ENCODE measurements around the gene ACCSL. TPM values are rescaled to one million over a fixed set of nuclear protein-coding genes. Genes with fewer than 3 reads are reported as not detected.

ACCSL gene
- not detected for total RNA-seq
- polyA plus RNA-seq, result under 1 TPM; 0.05 to 0.67 TPM
- long read RNA-seq, donor 1, result 0 reads
- long read RNA-seq, donor 2, result 0 reads
- long read RNA-seq, donor 3, result 0 reads

DNA sequence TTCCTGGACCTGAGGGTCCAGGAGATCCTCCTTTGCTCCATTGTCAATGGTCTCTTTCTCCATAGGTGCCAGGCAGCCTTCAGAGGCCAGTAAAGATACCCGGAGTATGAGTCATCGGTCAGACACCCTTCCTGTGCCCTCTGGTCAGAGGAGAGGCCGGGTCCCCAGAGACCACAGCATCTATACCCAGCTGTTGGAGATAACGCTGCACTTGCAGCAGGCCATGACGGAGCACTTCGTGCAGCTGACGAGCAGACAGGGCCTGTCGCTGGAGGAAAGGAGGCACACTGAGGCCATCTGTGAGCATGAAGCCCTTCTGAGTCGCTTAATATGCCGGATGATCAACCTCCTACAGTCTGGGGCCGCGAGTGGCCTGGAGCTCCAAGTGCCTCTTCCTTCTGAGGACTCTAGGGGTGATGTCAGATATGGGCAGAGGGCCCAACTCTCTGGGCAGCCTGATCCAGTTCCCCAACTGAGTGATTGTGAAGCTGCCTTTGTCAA lies at the start of gene ACCSL:
Gene ACCSL (plus strand): TSS at position 51 of the 501 bp plus-strand sequence. CDS start 56 bp downstream, at position 107.
- Histone ChIP-seq H3K4me3 (no peak within 1 kb of the TSS), H3K36me3 (no peaks in the 10 kb centered on the region), H3K9me3 (no peaks in the 10 kb centered on the region), H3K4me1 (ENCODE audit: insufficient read depth) (no peaks in the 10 kb centered on the region), H3K27me3 (no peaks in the 10 kb centered on the region), H3K27ac (no peak within 1 kb of the TSS)
- TF ChIP-seq CTCF (IDR thresholded peaks at IDR 0.05) (no peak), EP300 (IDR thresholded peaks at IDR 0.05) (no peak), POLR2A (IDR thresholded peaks at IDR 0.05) (no peak)
- DNase-seq, result no peak
- intact Hi-C loops (cut with DNase I), result no loop called here
- WGBS, 3 donors, result 86 to 87% (median 86%) methylated on average over 12 of the region's 12 CpGs

GRCh38 chr11:43998308-43998707 lies 49.5 kb upstream of the ACCSL start:
- TF ChIP-seq POLR2A (IDR thresholded peaks at IDR 0.05) (no peak), CTCF (IDR thresholded peaks at IDR 0.05) (no peak)

GRCh38 chr11:44000731-44001130 lies 47.0 kb upstream of the ACCSL start:
- no peak for DNase-seq
- intact Hi-C loops (cut with DNase I), result no loop called here
- no peak for TF ChIP-seq POLR2A (IDR thresholded peaks at IDR 0.05)
- TF ChIP-seq EP300 (IDR thresholded peaks at IDR 0.05), result no peak
- no peak for TF ChIP-seq CTCF (IDR thresholded peaks at IDR 0.05)
- H3K4me1 ChIP-seq (ENCODE audit: insufficient read depth), result peaks cover 3% of the 10 kb centered on the region
- no peak overlapping the region for H3K27ac ChIP-seq
- no peak overlapping the region for H3K4me3 ChIP-seq
- no peaks in the 10 kb centered on the region for H3K27me3 ChIP-seq
- WGBS, 3 donors, result 63 to 85% (median 82%) methylated on average over 2 of the region's 2 CpGs
- H3K36me3 ChIP-seq, result no peaks in the 10 kb centered on the region
- no peaks in the 10 kb centered on the region for H3K9me3 ChIP-seq

More at GRCh38 chr11:43998308-43998707, 49.5 kb upstream of the ACCSL start:
- peaks cover 3% of the 10 kb centered on the region for H3K4me1 ChIP-seq (ENCODE audit: insufficient read depth)
- WGBS, 3 donors, result 94 to 100% (median 96%) methylated on average over 1 of the region's 1 CpG
- no peaks in the 10 kb centered on the region for H3K36me3 ChIP-seq
- intact Hi-C loops (cut with DNase I), result no loop called here
- H3K27ac ChIP-seq, result no peak overlapping the region
- DNase-seq, result no peak
- H3K27me3 ChIP-seq, result no peaks in the 10 kb centered on the region
- no peaks in the 10 kb centered on the region for H3K9me3 ChIP-seq
- no peak overlapping the region for H3K4me3 ChIP-seq

GRCh38 chr11:44002191-44003093 lies 45.3 kb upstream of the ACCSL start:
- DNase-seq, result peak in 2 of 5 donors; percentile 6 to 9
- intact Hi-C loops (cut with DNase I), result no loop called here
- Histone ChIP-seq H3K9me3 (no peaks in the 10 kb centered on the region), H3K36me3 (no peaks in the 10 kb centered on the region), H3K4me3 (no peak overlapping the region), H3K4me1 (ENCODE audit: insufficient read depth) (peaks cover 5% of the 10 kb centered on the region), H3K27me3 (no peaks in the 10 kb centered on the region), H3K27ac (no peak overlapping the region)
- TF ChIP-seq POLR2A (IDR thresholded peaks at IDR 0.05), result no peak
- no peak for TF ChIP-seq CTCF (IDR thresholded peaks at IDR 0.05)
- no peak for TF ChIP-seq EP300 (IDR thresholded peaks at IDR 0.05)
- WGBS, 3 donors, result 79 to 83% (median 80%) methylated on average over 18 of the region's 18 CpGs
